SW480 (cell line): ENCODE results near the gene WDR75.

ENCODE experiments used
- DNase-seq: peaks from one replicate; pipeline ENCODE4 v3.0.0-alpha.2; 2016; ENCODE audit warnings: low spot score

Gene WDR75

DNA sequence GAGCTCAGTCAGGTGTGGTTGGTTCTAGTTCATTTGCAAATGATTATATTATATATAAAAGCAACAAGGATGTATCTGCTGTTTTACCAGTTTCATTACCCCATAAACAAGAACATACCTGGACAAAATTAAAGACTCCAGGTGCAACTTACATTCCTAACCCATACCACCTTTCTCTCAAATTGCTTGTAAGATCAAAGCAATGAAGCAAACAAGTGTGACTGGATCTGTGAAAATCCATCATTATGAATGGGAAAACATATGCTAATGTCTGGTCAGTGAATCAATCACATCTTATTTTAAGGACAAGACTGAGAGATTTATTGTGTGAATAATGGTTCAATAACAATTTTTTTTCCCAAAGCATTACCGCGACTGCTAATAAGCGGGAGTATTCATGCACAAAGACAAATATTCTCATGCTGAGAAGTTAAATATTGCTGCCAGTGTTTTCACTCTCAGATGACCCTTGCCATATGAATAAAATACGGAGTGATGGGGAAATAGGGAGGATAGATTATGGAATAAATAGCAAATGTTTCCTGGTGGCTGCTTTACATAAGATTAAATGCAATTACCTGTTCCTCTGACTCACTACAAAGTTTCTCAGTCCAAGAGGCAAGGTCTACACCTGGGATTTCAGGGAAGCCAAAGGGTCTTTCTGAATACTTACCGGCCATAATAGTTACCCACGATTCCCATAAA lies 59.3 kb downstream of the WDR75 start:
- no peak for DNase-seq

DNA sequence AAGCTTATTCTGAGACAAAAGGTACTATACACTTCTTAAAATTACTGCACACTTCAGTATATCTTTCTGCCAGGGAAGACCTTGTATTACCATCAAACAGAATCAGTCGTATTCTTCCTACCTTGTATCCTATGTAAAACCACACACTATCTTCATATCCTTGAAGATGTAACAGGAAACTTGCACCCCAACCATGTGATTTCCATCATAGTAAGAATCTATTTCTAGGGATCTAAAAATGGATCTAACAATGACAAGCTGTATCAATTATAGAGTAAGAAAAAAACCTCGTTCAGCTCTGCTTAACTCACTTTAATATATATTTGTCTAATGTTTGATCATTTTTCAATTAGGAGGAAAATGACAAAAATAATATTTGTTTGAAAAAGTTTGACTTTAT lies 60.2 kb downstream of the WDR75 start:
- no peak for DNase-seq

DNA sequence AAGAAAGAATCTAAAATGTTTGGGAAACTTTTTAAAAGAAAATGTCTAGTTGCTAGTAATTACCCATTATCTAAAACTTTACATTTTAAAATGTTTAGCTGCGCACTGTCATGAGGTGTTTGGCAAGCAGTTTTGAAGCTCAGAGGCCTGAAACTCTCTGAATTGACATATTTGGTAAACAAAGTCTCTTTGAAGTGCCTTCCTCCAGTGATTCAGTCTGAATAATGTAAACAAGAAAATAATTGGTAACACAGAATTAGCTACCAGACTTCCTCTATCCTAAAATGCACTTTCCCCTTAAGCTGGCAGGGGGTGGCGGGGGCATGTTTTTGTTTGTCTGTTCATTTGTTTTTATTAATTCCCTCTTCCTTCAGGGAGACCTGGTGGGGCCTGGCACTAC lies 61.4 kb downstream of the WDR75 start:
- no peak for DNase-seq

DNA sequence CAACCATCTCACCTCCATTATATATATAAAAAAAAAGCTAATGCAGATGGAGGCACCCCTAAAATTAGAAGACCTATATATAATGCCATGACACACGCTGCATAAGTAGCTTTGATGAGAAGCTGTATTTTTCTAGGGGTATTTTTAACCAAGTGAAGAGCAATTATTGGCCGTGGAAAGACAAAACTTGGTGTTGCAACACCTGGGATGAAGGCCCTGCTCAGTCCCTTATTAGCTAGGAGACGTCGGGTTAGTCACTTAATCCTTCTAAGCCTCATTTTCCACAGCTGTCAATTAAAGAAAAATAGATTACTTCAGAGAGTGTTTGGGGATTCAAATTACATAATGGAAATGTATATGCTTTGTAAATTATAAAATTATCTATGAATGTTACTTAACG lies 63.0 kb downstream of the WDR75 start:
- no peak for DNase-seq

DNA sequence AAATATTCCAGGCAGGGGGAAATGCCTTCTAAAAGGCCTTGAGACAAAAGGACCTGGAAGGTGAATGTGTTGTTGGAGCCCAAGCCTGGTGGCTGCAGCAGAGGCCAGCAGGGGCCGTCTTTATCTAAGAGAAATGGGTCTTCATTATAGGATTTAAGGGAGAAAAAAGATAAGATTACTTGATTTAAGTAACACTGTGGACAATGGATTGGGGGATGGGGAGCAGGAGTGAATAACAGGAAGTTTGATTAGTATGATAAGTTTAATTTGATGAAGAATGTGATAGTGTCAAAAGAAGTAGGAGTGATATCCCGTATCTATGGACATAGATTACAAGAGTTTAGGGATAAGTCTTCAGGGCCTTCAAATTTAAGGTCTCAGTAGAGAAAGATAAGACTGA lies 64.2 kb downstream of the WDR75 start:
- no peak for DNase-seq

DNA sequence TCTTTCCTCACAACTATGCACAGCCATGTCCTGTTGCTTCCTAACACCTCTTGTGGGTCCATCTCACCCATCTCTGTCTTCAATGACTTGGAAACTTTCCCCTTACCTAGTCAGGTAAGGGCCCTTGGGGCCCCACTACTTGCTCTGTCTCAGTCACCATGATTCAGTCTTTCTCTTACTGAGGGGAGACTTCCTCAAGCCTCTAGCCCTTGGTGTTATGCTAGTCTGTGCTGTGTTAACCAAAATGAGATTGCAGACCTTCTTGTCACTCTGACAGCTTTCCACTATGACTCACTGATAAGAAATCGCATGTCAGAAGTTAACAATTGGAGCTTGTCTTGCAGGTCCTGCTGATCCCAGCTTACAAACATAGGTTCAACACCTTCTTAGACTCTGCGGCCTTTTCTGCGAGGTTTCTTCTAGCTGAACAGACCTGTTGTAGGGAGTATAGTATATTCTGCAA lies 65.3 kb downstream of the WDR75 start:
- DNase-seq, result peak; percentile 6

DNA sequence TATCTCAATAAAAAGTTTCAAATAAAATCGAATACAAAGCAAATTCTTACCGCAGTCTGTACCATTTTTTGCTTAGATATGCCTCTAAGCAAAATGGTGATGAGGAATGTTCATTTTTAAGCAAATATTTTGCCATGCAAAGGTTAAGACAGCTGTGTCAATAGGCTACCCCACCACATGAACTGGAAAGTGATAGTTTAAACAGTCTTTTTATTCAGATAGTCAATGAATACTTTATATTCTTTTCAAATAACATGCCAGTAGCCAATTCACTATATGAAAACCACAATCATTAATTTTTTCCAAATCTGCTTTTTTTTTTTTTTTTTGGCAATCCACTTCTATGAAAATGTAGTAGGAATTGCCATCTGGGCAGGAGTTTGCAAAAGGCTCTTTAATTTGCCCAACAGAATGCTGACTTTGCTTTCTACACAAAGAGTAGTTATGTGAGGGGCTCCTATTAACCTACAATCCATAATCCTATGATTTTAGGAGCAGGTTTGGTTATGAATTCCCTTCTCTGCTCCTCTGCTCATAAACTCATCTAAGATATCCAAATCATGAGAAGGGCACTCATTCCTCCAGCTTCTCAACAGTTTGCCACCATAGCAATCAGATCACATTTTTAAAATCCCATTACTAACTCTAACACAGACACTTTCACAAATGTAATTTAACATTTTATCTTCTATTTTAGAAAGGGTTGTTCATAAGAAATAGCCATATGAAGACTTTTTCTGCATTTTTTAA lies 70.1 kb downstream of the WDR75 start:
- no peak for DNase-seq

DNA sequence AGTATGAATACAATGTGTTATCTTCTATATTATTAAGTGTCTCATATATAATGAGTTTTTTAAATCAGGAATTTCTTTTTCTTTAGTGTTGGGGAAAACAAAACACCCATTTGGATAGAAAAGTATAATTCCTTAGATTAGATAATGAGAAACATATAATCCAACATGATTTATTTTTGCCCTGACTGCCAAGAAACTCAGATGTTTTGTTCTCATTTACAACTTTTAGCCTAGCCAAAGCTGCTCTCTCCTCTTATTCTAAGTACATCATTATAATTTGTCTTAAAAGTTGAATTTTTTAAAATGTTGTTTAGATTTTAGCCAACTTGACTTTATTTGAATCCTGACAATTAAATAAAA lies 70.7 kb downstream of the WDR75 start:
- DNase-seq, result no peak

DNA sequence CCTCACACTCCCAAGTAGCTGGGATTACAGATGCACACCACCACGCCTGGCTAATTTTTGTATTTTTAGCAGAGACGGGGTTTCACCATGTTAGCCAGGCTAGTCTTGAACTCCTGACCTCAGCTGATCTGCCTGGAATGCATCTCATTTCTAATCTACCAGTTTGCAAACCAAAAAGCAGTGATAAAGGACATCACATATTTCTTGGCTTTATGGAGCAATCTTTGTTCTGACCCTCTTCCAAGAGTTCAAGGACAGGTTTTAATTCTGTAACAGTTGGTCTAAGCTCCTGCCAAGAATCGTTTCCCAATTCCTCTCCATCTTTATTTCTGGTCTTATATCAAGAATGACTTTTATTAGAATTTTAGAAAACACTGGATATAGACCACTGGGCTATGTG lies 71.6 kb downstream of the WDR75 start:
- no peak for DNase-seq

DNA sequence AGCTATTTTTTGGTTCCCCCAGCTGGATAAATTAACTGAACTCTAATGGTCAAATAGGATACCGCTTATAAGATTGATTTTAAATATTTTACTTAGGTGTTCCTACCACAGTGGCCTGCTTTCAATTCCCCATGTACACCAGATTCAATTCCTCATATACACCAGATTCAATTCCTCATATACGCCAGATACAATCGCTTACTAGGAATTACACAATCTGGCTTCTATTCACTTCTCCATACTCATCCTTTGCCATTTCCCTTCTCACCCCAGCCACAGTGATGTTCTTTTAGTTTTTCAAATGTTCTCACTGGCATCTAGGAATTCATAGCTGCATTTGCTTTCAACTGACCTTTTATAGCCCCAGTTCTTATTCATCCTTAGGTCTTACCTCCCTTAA lies 72.8 kb downstream of the WDR75 start:
- no peak for DNase-seq

DNA sequence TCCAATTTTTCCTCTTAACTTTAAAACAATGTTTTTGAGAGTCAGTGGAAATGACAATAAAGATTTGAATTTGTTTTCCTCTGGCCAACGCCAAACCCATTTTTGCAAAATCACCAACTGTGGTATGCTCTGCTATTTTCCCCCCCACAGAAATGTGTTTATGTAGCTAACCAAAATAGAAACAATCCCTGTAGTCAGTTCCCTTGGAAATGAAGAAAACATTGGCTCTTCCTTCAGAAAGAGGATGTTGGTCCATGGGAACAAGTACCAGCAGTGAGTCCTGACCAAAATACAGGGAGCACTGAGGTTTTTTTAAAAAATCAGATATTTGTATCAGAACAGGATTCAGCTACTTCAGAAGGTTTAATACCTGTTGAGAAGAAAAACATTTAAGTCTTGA lies 74.0 kb downstream of the WDR75 start:
- DNase-seq, result no peak

DNA sequence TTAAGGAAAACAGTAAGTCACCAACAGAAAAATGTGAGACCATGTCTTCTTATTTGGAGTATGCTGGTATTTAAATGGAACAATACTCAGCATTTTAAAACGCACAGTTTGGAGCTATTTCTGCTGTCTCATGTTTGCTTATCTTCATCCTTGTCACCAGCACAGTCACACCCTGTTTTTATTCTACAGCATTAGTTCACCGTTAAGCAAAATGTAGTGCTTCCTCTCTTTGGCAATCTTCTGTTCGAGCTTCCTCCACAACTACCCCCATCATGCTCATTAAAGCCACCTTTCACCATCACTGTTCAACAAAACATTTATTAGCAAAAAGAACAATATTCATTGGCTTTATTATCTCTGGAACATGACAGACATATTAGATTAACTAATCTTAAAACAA lies 75.3 kb downstream of the WDR75 start:
- no peak for DNase-seq

DNA sequence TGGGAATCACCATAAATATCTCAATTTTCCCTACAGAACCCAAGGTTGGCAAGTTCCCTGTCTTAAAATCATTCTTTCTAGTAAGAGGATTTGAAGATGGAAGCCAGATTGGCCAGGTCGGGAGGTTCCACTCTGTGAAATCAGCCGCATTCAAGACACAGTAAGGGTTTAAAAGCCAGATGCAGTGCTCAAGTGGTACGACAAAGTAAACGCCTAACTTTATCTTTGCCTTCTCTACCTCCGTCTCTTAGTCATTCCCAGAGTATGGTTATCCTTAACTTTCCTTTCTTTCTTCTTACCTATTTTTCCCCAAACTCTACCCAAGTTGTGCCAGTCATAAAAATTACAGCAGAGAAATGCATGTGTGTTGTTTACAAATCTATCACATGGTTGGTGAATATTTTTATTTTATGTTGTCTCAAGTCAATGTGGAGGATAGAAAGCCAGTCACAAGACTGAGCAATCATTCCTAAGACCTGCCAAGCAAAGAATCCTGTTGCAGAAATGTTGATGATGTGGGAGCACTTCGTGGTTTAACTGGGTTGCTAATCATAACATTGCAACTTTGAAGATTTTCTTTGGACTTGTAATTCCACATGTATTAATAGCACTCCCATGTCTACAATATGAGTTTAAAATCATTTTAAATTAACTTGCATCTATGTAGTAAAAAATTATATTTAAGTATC lies 76.7 kb downstream of the WDR75 start:
- no peak for DNase-seq

DNA sequence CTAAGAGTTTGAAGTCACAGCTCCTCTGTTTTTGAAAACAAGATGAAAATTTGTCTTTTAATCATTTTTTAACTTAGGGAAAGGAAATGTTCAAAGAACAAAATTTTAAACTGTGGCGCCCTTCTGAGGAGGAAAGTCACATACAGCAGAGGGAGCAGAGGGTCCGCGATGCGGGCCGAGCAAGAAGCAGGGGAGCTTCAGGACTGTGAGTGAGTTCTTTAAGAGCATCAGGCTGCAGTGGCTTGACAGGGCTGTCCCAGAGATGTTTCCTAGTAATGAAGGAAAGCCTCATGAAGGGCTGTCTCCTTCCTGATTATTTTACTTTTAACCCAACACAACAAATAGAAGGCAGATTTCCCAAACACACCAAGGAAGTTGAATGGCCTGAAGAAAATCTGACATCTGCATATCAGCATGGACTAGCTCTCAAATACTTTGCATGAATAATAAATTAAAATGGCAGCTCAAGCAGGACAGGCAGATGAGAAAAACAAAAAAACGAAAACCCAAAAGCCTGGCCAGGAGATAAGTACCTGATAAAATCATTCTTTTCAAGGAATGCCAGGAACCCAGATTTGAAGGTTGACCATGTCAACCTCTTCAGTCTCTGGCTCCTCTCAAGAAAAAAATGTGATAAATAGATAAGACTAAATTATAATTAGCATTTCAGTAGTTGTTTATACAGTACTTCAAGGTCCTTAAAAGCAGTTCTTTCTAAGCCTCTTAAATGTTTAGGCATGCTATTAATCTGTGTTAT lies 78.5 kb downstream of the WDR75 start:
- DNase-seq, result no peak

DNA sequence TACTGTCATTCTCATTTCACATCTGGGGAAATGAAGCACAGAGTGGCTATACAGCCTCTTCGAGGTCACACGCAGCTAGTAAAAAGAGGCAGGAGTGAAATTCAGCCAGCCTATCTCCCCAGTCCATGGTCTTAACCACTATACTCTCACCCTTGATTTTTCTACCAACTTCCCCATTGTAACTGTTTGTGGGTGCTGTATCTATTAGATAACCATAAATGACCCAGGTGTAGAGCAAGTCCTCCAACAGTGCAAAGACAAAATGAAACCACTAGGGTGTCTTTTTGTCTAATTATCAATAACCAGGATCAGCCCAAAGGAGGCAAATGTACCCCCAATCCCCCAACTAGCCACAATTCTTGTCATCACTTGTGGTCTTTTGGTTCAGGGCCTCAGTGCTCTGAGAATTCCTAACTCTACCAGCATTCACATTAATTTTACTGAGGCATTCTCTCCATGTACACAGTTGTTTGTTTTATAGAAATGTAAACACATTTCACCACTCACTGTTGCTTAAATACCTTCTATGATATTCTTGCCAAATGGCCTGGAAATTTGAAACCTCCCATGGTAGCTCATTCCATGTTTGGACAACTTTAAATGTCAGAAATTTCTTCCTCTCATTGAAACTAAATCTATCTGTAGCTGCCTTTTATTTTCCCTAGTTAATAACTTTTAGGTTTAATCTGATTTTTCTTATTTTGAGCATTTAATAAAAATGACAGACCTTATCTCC lies 80.6 kb downstream of the WDR75 start:
- DNase-seq, result no peak

DNA sequence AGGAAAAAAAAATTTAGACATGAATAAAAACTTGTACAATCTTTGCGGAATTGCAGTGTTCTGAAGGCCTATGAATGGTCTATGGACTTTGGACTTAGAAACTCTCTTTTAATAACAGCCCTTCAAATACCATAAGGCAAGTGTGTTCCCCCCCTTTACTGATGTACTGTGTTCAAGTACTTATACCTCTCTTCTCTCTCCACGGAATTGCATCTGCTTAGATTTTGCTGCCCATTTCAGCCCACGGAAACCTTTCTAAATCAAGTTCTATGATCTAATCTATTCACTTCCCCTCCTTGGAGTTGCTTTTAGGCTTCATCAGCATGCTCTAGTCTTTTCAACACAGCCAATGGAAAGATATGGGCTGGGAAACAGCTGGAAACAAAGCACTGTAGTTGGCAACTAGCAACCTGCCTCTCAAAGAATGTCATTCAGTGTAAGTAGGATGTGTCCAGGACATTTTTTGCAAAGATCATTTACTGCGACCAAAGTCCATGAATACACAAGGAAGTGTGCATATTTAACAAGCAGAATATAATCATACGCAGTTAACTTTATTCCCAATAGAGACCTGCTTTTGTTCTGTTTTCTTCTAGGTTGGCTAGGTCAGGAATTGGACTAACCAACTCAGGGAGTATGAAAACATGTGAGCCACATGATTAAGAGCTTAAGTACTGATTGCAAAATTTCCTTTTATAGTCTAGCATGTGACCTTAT lies 81.3 kb downstream of the WDR75 start:
- DNase-seq, result peak; percentile 11

DNA sequence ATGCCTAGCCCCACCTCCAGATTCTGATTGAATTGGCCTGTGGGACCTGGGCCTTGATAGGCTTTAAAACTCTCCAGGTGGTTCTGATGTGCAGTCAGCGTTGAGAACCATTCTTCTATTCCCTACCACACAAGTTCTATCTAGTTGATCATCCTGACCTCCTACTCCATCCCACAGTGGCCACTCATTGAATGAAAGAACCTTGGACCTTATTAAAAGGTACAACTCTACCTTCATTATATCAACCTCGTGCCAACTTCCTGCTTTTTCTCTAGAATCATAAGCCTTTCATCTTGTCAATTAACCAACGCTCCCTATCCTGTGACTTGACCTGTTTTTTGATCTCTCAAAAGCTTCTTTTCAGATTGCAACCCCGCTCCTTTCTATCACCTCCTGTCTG lies 83.5 kb downstream of the WDR75 start:
- no peak for DNase-seq
